ENCODE measurements around the gene KRTAP19-5.

KRTAP19-5 gene

DNA sequence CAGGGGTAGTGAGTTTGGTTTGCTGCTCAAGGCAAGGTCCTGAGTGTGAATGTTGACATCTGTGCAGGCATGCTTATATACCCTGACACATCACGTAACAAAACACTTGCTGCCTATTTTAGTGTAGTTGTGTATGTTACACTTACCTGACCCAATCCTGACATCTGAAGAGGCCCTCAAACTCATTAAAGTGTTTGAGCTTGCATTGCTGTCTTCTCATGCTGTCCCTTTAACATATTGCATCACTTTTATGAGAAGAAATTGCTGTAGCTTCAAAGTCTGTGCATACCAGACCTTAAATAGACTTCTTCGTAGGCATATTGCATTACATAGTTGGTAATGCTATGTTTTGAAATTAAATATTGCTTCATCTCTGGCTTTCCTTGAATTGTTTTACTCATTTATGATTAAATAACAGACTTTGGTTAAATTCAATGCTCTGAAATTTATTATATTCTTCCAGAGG is 9.9 kb downstream of the KRTAP19-5 start, which contains the start of gene KRTAP19-3:
Gene KRTAP19-3 (minus strand): TSS at position 51 of the 466 bp plus-strand sequence. CDS start 56 bp downstream, outside the sequence.
- Histone ChIP-seq H3K9me3 (ENCODE audit: insufficient read depth, low read length) (peaks cover 3% of the 10 kb centered on the region; the same call in 1 of the 2 replicates), H3K36me3 (ENCODE audit: low read length) (no peaks in the 10 kb centered on the region), H3K79me2 (ENCODE audit: insufficient read depth, low read length) (no peaks in the 10 kb centered on the region)

GRCh38 chr21:30487336-30487735 is 14.6 kb downstream of the KRTAP19-5 start, which contains the start of gene KRTAP19-2:
Gene KRTAP19-2 (minus strand): TSS chr21:30487436. CDS start chr21:30487348, 88 bp downstream.
- TF ChIP-seq EZH2phosphoT487 (conservative IDR thresholded peaks at IDR 0.05; ENCODE audit: low read length) (no peak), CTCF (IDR thresholded peaks at IDR 0.05; ENCODE audit: insufficient read depth, low read length, poor library complexity, severe bottlenecking) (no peak)
- Histone ChIP-seq H2AFZ (ENCODE audit: low read depth, low read length, severe bottlenecking) (no peak within 1 kb of the TSS), H3F3A (ENCODE audit: insufficient read depth) (no peaks in the 10 kb centered on the region), H3K4me2 (ENCODE audit: low read depth, low read length, poor library complexity, severe bottlenecking) (no peak within 1 kb of the TSS), H4K20me1 (ENCODE audit: low read depth, low read length) (no peaks in the 10 kb centered on the region), H3K9ac (ENCODE audit: low read length) (no peak within 1 kb of the TSS), H3K27me3 (ENCODE audit: low read length) (no peaks in the 10 kb centered on the region), H3K79me2 (ENCODE audit: insufficient read depth, low read length) (no peaks in the 10 kb centered on the region), H3K36me3 (ENCODE audit: low read length) (no peaks in the 10 kb centered on the region), H3K9me2 (replicated peaks; ENCODE audit: insufficient read depth, low read length) (no peaks in the 10 kb centered on the region), H3K9me3 (ENCODE audit: insufficient read depth, low read length) (peaks cover 3% of the 10 kb centered on the region; the same call in 1 of the 2 replicates), H3K4me3 (ENCODE audit: insufficient read depth, low read length, poor library complexity, severe bottlenecking) (no peak within 1 kb of the TSS), H3K27ac (ENCODE audit: low read depth, low read length) (no peak within 1 kb of the TSS)

More for the DNA sequence above, 9.9 kb downstream of the KRTAP19-5 start, which contains the start of gene KRTAP19-3:
- no peak within 1 kb of the TSS for H3K4me2 ChIP-seq (ENCODE audit: low read depth, low read length, poor library complexity, severe bottlenecking)
- H4K20me1 ChIP-seq (ENCODE audit: low read depth, low read length): no peaks in the 10 kb centered on the region
- TF ChIP-seq CTCF (IDR thresholded peaks at IDR 0.05; ENCODE audit: insufficient read depth, low read length, poor library complexity, severe bottlenecking) (no peak), EZH2phosphoT487 (conservative IDR thresholded peaks at IDR 0.05; ENCODE audit: low read length) (no peak)
- H3K9ac ChIP-seq (ENCODE audit: low read length): no peak within 1 kb of the TSS
- no peaks in the 10 kb centered on the region for H3F3A ChIP-seq (ENCODE audit: insufficient read depth)
- no peak within 1 kb of the TSS for H3K27ac ChIP-seq (ENCODE audit: low read depth, low read length)
- no peak within 1 kb of the TSS for H2AFZ ChIP-seq (ENCODE audit: low read depth, low read length, severe bottlenecking)
- no peaks in the 10 kb centered on the region for H3K27me3 ChIP-seq (ENCODE audit: low read length)
- H3K4me3 ChIP-seq (ENCODE audit: insufficient read depth, low read length, poor library complexity, severe bottlenecking): no peak within 1 kb of the TSS
- no peaks in the 10 kb centered on the region for H3K9me2 ChIP-seq (replicated peaks; ENCODE audit: insufficient read depth, low read length)

DNA sequence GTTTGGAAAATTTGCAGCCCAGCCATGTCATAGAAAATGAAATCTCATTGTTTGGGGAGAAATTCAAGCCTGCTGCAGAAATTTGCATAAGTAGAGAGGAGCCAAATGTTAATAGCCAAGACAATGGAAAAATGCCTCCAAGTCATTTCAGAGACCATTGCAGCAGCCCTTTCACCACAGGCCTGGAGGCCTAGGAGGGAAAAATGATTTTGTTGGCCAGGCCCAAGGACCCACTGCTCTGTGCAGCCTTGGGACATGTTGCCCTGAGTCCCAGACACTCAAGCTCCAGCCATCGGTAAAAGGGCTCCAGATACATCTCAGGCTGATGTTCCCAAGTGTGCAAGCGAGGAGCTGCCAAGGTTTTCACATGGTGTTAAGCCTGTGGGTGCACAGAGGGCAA is 15.8 kb downstream of the KRTAP19-5 start:
- no peak overlapping the region for H3K27ac ChIP-seq (ENCODE audit: low read depth, low read length)
- no peak overlapping the region for H3K4me2 ChIP-seq (ENCODE audit: low read depth, low read length, poor library complexity, severe bottlenecking)
- no peaks in the 10 kb centered on the region for H3F3A ChIP-seq (ENCODE audit: insufficient read depth)
- no peak overlapping the region for H2AFZ ChIP-seq (ENCODE audit: low read depth, low read length, severe bottlenecking)
- no peaks in the 10 kb centered on the region for H3K27me3 ChIP-seq (ENCODE audit: low read length)
- no peaks in the 10 kb centered on the region for H4K20me1 ChIP-seq (ENCODE audit: low read depth, low read length)
- H3K79me2 ChIP-seq (ENCODE audit: insufficient read depth, low read length): no peaks in the 10 kb centered on the region
- no peaks in the 10 kb centered on the region for H3K9me2 ChIP-seq (replicated peaks; ENCODE audit: insufficient read depth, low read length)
- H3K36me3 ChIP-seq (ENCODE audit: low read length): no peaks in the 10 kb centered on the region
- no peak overlapping the region for H3K9ac ChIP-seq (ENCODE audit: low read length)
- H3K4me3 ChIP-seq (ENCODE audit: insufficient read depth, low read length, poor library complexity, severe bottlenecking): no peak overlapping the region
- TF ChIP-seq CTCF (IDR thresholded peaks at IDR 0.05; ENCODE audit: insufficient read depth, low read length, poor library complexity, severe bottlenecking): no peak
- no peak for TF ChIP-seq EZH2phosphoT487 (conservative IDR thresholded peaks at IDR 0.05; ENCODE audit: low read length)
- H3K9me3 ChIP-seq (ENCODE audit: insufficient read depth, low read length): peaks cover 3% of the 10 kb centered on the region; the same call in 1 of the 2 replicates
